ENCODE results near the gene ATG2B.

- TF ChIP-seq CTCF (IDR thresholded peaks at IDR 0.05), result no peak
- TF ChIP-seq POLR2A (IDR thresholded peaks at IDR 0.05), result no peak
Measured at GRCh38 chr14:96320605-96321004, 42.5 kb downstream of the ATG2B start.
